Suppressor macrophage treated with lipopolysaccharide for 1 hour (primary cell): ENCODE measurements around the gene PLEKHG7.
"Not testable (repeated sequence)": the region's sequence is repeated elsewhere in the genome, so short reads cannot be mapped to it uniquely, and the experiment has no call there.

Source experiments
- DNase-seq, 3 donors: peaks; one replicate each; pipeline ENCODE4 v3.0.0-alpha.2; 2020 to 2022

Gene PLEKHG7

GRCh38 chr12:92702754-92703679 is at the start of gene PLEKHG7:
Gene PLEKHG7, plus strand, starts transcription at chr12:92702989. Its CDS starts 3,643 bp downstream, at chr12:92706632.
- peak in 1 of 3 donors; percentile 19 for DNase-seq

- DNase-seq, result not testable (repeated sequence)
These were observed 48.5 kb upstream of the PLEKHG7 start for GRCh38 chr12:92654256-92654655.

GRCh38 chr12:92654929-92655328 is 47.9 kb upstream of the PLEKHG7 start:
- DNase-seq, result no peak

- no peak for DNase-seq
These were observed 45.9 kb upstream of the PLEKHG7 start for GRCh38 chr12:92656911-92657310.

GRCh38 chr12:92657770-92658169 is 45.0 kb upstream of the PLEKHG7 start:
- no peak for DNase-seq

- DNase-seq, result no peak
These were observed 44.2 kb upstream of the PLEKHG7 start for GRCh38 chr12:92658611-92659010.

GRCh38 chr12:92661269-92661668 is 41.5 kb upstream of the PLEKHG7 start:
- no peak for DNase-seq

- no peak for DNase-seq
These were observed 37.3 kb upstream of the PLEKHG7 start for GRCh38 chr12:92665496-92665895.

- DNase-seq, result no peak
These were observed 34.0 kb upstream of the PLEKHG7 start for GRCh38 chr12:92668739-92669138.

GRCh38 chr12:92671524-92671923 is 31.3 kb upstream of the PLEKHG7 start:
- not testable (repeated sequence) for DNase-seq

- no peak for DNase-seq
These were observed 29.0 kb upstream of the PLEKHG7 start for GRCh38 chr12:92673756-92674155.

- DNase-seq, result no peak
These were observed 28.3 kb upstream of the PLEKHG7 start for GRCh38 chr12:92674500-92674899.

GRCh38 chr12:92675092-92675865 is 27.5 kb upstream of the PLEKHG7 start:
- no peak for DNase-seq

- DNase-seq, result no peak
These were observed 26.1 kb upstream of the PLEKHG7 start for GRCh38 chr12:92676710-92677109.

- no peak for DNase-seq
These were observed 12.2 kb upstream of the PLEKHG7 start for GRCh38 chr12:92690601-92691000.

GRCh38 chr12:92695056-92695455 is 7.7 kb upstream of the PLEKHG7 start:
- DNase-seq, result no peak

- no peak for DNase-seq
These were observed 7.2 kb upstream of the PLEKHG7 start for GRCh38 chr12:92695577-92695976.

GRCh38 chr12:92696216-92696615 is 6.6 kb upstream of the PLEKHG7 start:
- no peak for DNase-seq

- DNase-seq, result no peak
These were observed 4.3 kb upstream of the PLEKHG7 start for GRCh38 chr12:92698474-92698873.

- no peak for DNase-seq
These were observed 1.3 kb upstream of the PLEKHG7 start for GRCh38 chr12:92701441-92701840.

GRCh38 chr12:92703786-92704185 is 997 bp downstream of the PLEKHG7 start:
- no peak for DNase-seq

GRCh38 chr12:92706594-92706993 is 3.8 kb downstream of the PLEKHG7 start:
- no peak for DNase-seq

GRCh38 chr12:92707926-92708325 is 5.1 kb downstream of the PLEKHG7 start:
- no peak for DNase-seq

- no peak for DNase-seq
These were observed 12.8 kb downstream of the PLEKHG7 start for GRCh38 chr12:92715625-92716024.
